H9 (cell line): ENCODE results near the gene MAZ. TPM values are rescaled to one million over a fixed set of nuclear protein-coding genes. Genes with fewer than 3 reads are reported as not detected.

Experiments used
- DNase-seq: peaks from one replicate; pipeline ENCODE4 v3.0.0-alpha.2; 2017
- H2AFZ ChIP-seq: one replicate; pipeline ENCODE4 v1.6.1; 2013; ENCODE audit warnings: mild to moderate bottlenecking, low read length, control low read depth, moderate library complexity
- H2AK5ac ChIP-seq: 2 replicates; pipeline ENCODE4 v1.6.1; 2013; ENCODE audit warnings: low read length, control low read depth, mixed read lengths; ENCODE audit not compliant: insufficient read length
- H2BK120ac ChIP-seq: one replicate; pipeline ENCODE4 v1.6.1; 2013; ENCODE audit warnings: low read depth, mild to moderate bottlenecking, low read length, control low read depth, inconsistent platforms; ENCODE audit not compliant: poor library complexity, severe bottlenecking
- H2BK12ac ChIP-seq: 2 replicates; pipeline ENCODE4 v1.6.1; 2013; ENCODE audit warnings: low read length, control low read depth, mixed read lengths, low read depth; ENCODE audit not compliant: insufficient read length
- H2BK15ac ChIP-seq: 2 replicates; pipeline ENCODE4 v1.6.1; 2013; ENCODE audit warnings: low read depth, low read length, control low read depth
- H2BK20ac ChIP-seq: one replicate; pipeline ENCODE4 v1.6.1; 2013; ENCODE audit warnings: low read depth, mild to moderate bottlenecking, low read length, control low read depth, inconsistent platforms; ENCODE audit not compliant: poor library complexity, severe bottlenecking
- H2BK5ac ChIP-seq: 2 replicates; pipeline ENCODE4 v1.6.1; 2013; ENCODE audit warnings: low read length, control low read depth, mixed read lengths; ENCODE audit not compliant: insufficient read length
- H3K14ac ChIP-seq: 2 replicates; pipeline ENCODE4 v1.6.1; 2013; ENCODE audit warnings: low read length, control low read depth; ENCODE audit not compliant: insufficient read depth
- H3K18ac ChIP-seq: 2 replicates; pipeline ENCODE4 v1.6.1; 2013; ENCODE audit warnings: low read depth, mild to moderate bottlenecking, mixed read lengths, low read length, control low read depth; ENCODE audit not compliant: insufficient read length
- H3K23ac ChIP-seq: 2 replicates; pipeline ENCODE4 v1.6.1; 2013; ENCODE audit warnings: low read length, control low read depth, mixed read lengths, low read depth; ENCODE audit not compliant: insufficient read length
- H3K23me2 ChIP-seq: 2 replicates; pipeline ENCODE4 v1.6.1; 2013; ENCODE audit warnings: low read depth, mild to moderate bottlenecking, mixed read lengths, low read length, control low read depth; ENCODE audit not compliant: insufficient read length, poor library complexity, severe bottlenecking
- H3K27ac ChIP-seq: 2 replicates; pipeline ENCODE4 v1.5.1; 2013; ENCODE audit warnings: low read length, control low read depth, mixed read lengths, low read depth; ENCODE audit not compliant: insufficient read length
- H3K27me3 ChIP-seq: 2 replicates; pipeline ENCODE4 v1.6.1; 2013; ENCODE audit warnings: low read length, control low read depth, inconsistent platforms; ENCODE audit not compliant: insufficient read depth
- H3K4ac ChIP-seq: 2 replicates; pipeline ENCODE4 v1.6.1; 2013; ENCODE audit warnings: low read depth, mild to moderate bottlenecking, control low read depth, inconsistent platforms, low read length, moderate library complexity
- H3K4me1 ChIP-seq: 2 replicates; pipeline ENCODE4 v1.6.1; 2013; ENCODE audit warnings: low read length, control low read depth, inconsistent platforms; ENCODE audit not compliant: insufficient read depth
- H3K4me2 ChIP-seq: 2 replicates; pipeline ENCODE4 v1.6.1; 2013; ENCODE audit warnings: low read length, control low read depth, mixed read lengths; ENCODE audit not compliant: insufficient read length, insufficient read depth
- H3K56ac ChIP-seq: 2 replicates; pipeline ENCODE4 v1.6.1; 2013; ENCODE audit warnings: low read depth, mild to moderate bottlenecking, mixed read lengths, low read length, control low read depth; ENCODE audit not compliant: insufficient read length
- H3K79me1 ChIP-seq: 2 replicates; pipeline ENCODE4 v1.6.1; 2013; ENCODE audit warnings: low read depth, mild to moderate bottlenecking, moderate library complexity, low read length, control low read depth, inconsistent platforms; ENCODE audit not compliant: insufficient read depth, poor library complexity, severe bottlenecking
- H3K79me2 ChIP-seq: 2 replicates; pipeline ENCODE4 v1.6.1; 2013; ENCODE audit warnings: low read length, control low read depth, inconsistent platforms; ENCODE audit not compliant: insufficient read depth
- H3K9ac ChIP-seq: 2 replicates; pipeline ENCODE4 v1.6.1; 2013; ENCODE audit warnings: low read length, control low read depth, mixed read lengths; ENCODE audit not compliant: insufficient read length; ENCODE audit errors: extremely low read depth
- H3K9me3 ChIP-seq: one replicate; pipeline ENCODE4 v1.6.1; 2013; ENCODE audit warnings: low read depth, low read length, inconsistent platforms; ENCODE audit not compliant: control insufficient read depth
- H3T11ph ChIP-seq: one replicate; pipeline ENCODE4 v1.6.1; 2013; ENCODE audit warnings: mild to moderate bottlenecking, low read length, control low read depth, inconsistent platforms
- H4K20me1 ChIP-seq: one replicate; pipeline ENCODE4 v1.6.1; 2013; ENCODE audit not compliant: control insufficient read depth, insufficient read length, insufficient read depth
- H4K5ac ChIP-seq: 2 replicates; pipeline ENCODE4 v1.6.1; 2013; ENCODE audit warnings: low read depth, mild to moderate bottlenecking, mixed read lengths, low read length, control low read depth; ENCODE audit not compliant: insufficient read length
- H4K8ac ChIP-seq: replicated peaks from 2 replicates; pipeline ENCODE4 v1.6.1; 2013; ENCODE audit warnings: low read length, control low read depth, mixed read lengths, low read depth; ENCODE audit not compliant: insufficient read length
- H4K91ac ChIP-seq: 2 replicates; pipeline ENCODE4 v1.6.1; 2013; ENCODE audit warnings: low read depth, mild to moderate bottlenecking, moderate library complexity, mixed read lengths, low read length, control low read depth; ENCODE audit not compliant: insufficient read length
- H3K27ac Mint-ChIP-seq, 3 experiments: 2 replicates in 2 of 3; 3 replicates in 1 of 3; pipeline ENCODE4 v1.8.0; 2020 to 2021; ENCODE audit warnings: mixed read lengths in 3 of 3, mild to moderate bottlenecking in 1 of 3, moderate library complexity in 1 of 3
- H3K27me3 Mint-ChIP-seq: 2 replicates; pipeline ENCODE4 v1.8.0; 2021; ENCODE audit warnings: low read depth, mild to moderate bottlenecking, moderate library complexity, mixed read lengths
- H3K36me3 Mint-ChIP-seq, 3 experiments: 2 replicates in 2 of 3; 3 replicates in 1 of 3; pipeline ENCODE4 v1.8.0; 2020 to 2021; ENCODE audit warnings: low read depth in 3 of 3, mixed read lengths in 3 of 3; ENCODE audit not compliant: insufficient read depth in 1 of 3
- H3K4me1 Mint-ChIP-seq, 2 experiments: 2 replicates each; pipeline ENCODE4 v1.8.0; 2020; ENCODE audit warnings: mixed read lengths in 2 of 2
- H3K4me3 Mint-ChIP-seq, 2 experiments: 2 replicates in 1 of 2; 3 replicates in 1 of 2; pipeline ENCODE4 v1.8.0; 2020 to 2021; ENCODE audit warnings: mild to moderate bottlenecking in 2 of 2, mixed read lengths in 2 of 2, moderate library complexity in 1 of 2
- H3K9me3 Mint-ChIP-seq, 2 experiments: 2 replicates in 1 of 2; 3 replicates in 1 of 2; pipeline ENCODE4 v1.8.0; 2020; ENCODE audit warnings: mild to moderate bottlenecking in 2 of 2, mixed read lengths in 2 of 2, moderate library complexity in 1 of 2
- WGBS: extraction: QIAGEN DNeasy Blood & Tissue Kit; methylation state at CpG from one replicate; pipeline ENCODE4 v1.1.7; 2013; ENCODE audit warnings: missing lambda C conversion rate, low lambda C conversion rate, mixed read lengths; ENCODE audit not compliant: insufficient read length; ENCODE audit errors: extremely low coverage; 5-methylcytosine and 5-hydroxymethylcytosine counted together
- total RNA-seq: library from RNA; stranded (reverse); gene quantifications from 2 replicates; pipeline ENCODE4 v1.2.1, GENCODE V29; 2021
- TF ChIP-seq, protein P1 (sequence below): fragments of 200-600 bp; sonication (generic); conservative IDR thresholded peaks from 3 replicates; pipeline ENCODE4 v1.8.0; 2021; ENCODE audit warnings: antibody characterized with exemption, mild to moderate bottlenecking

MAZ gene
- total RNA-seq, 1 experiment from 2014 or later = 412 TPM

DNA sequence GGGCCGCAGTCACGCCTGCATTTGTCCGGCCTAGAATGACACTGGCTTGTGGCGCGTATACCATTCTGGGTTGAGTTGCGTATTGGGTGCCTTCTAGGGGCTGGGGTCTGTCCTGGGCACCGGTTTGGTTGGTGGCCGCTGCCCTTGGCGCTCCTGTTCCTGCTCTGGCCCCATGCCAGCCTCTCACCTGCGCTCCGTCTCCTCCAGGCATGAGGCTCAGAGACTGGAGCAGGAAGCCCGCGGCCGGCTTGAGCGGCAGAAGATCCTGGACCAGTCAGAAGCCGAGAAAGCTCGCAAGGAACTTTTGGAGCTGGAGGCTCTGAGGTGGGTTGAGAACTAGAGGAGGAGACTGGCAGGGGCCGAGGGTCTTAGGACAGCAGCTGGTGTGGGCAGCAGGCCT, 39.3 kb downstream of the MAZ start:
- Histone ChIP-seq H3T11ph (no peak overlapping the region), H2BK5ac (no peak overlapping the region), H2BK120ac (no peak overlapping the region), H2BK15ac (no peak overlapping the region), H4K5ac (no peak overlapping the region), H3K4me1 (no peaks in the 10 kb centered on the region), H3K9me3 (no peaks in the 10 kb centered on the region), H2AK5ac (no peak overlapping the region), H4K8ac (no peak overlapping the region), H2BK12ac (no peak overlapping the region), H3K14ac (no peak overlapping the region), H3K23me2 (no peaks in the 10 kb centered on the region), H4K91ac (no peak overlapping the region), H2AFZ (no peak overlapping the region), H3K27me3 (no peaks in the 10 kb centered on the region), H3K23ac (no peak overlapping the region), H3K4ac (no peak overlapping the region), H3K4me2 (no peak overlapping the region), H2BK20ac (no peak overlapping the region), H3K56ac (no peak overlapping the region), H3K18ac (no peak overlapping the region), H3K27ac (no peak overlapping the region), H4K20me1 (no peaks in the 10 kb centered on the region), H3K79me2 (no peaks in the 10 kb centered on the region), H3K79me1 (no peaks in the 10 kb centered on the region), H3K9ac (no peak overlapping the region)
- peaks cover 7 to 10% of the 10 kb centered on the region in 2 experiments for H3K4me1 Mint-ChIP-seq
- H3K27ac Mint-ChIP-seq = no peak overlapping the region
- TF ChIP-seq, protein P1, sequence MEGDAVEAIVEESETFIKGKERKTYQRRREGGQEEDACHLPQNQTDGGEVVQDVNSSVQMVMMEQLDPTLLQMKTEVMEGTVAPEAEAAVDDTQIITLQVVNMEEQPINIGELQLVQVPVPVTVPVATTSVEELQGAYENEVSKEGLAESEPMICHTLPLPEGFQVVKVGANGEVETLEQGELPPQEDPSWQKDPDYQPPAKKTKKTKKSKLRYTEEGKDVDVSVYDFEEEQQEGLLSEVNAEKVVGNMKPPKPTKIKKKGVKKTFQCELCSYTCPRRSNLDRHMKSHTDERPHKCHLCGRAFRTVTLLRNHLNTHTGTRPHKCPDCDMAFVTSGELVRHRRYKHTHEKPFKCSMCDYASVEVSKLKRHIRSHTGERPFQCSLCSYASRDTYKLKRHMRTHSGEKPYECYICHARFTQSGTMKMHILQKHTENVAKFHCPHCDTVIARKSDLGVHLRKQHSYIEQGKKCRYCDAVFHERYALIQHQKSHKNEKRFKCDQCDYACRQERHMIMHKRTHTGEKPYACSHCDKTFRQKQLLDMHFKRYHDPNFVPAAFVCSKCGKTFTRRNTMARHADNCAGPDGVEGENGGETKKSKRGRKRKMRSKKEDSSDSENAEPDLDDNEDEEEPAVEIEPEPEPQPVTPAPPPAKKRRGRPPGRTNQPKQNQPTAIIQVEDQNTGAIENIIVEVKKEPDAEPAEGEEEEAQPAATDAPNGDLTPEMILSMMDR = no peak
- WGBS = no CpG with 5 or more reads among the region's 18 CpGs
- no peak for DNase-seq
- no peak overlapping the region for H3K4me3 Mint-ChIP-seq
- H3K36me3 Mint-ChIP-seq = peaks cover 0 to 5% (median 0%) of the 10 kb centered on the region in 3 experiments; a peak in 2 of 7 replicates
- no peaks in the 10 kb centered on the region for H3K9me3 Mint-ChIP-seq
- H3K27me3 Mint-ChIP-seq = no peaks in the 10 kb centered on the region
